AG04450 (cell line): ENCODE measurements around the gene SOX1. TPM values are rescaled to one million over a fixed set of nuclear protein-coding genes. Genes with fewer than 3 reads are reported as not detected.

ENCODE experiments used
- CTCF ChIA-PET: fragments of 300-600, 350-600 bp; formaldehyde crosslinking; extraction: SDS; loops from one replicate; lab custom pipeline; 2022; ENCODE audit warnings: antibody characterized with exemption, inconsistent platforms; lab: Charles Lee
- POLR2A ChIA-PET: fragments of 350-600 bp; formaldehyde crosslinking; extraction: SDS; loops from one replicate; lab custom pipeline; 2021; ENCODE audit warnings: antibody characterized with exemption, inconsistent platforms; lab: Yijun Ruan, JAX
- DNase-seq: peaks from one replicate; pipeline ENCODE4 v3.0.0-alpha.2; 2011; ENCODE audit warnings: low read depth, low spot score
- H3K27ac ChIP-seq: one replicate; pipeline ENCODE4 v1.5.1; 2012; ENCODE audit warnings: low read depth, low read length, control low read depth
- H3K27me3 ChIP-seq: one replicate; pipeline ENCODE4 v1.6.0; 2012; ENCODE audit warnings: low read length; ENCODE audit not compliant: control insufficient read depth, insufficient read depth
- H3K4me3 ChIP-seq: 2 replicates; pipeline ENCODE4 v1.5.1; 2011; ENCODE audit warnings: mild to moderate bottlenecking, low read depth, low read length, control low read depth
- H3K9me3 ChIP-seq: 2 replicates; pipeline ENCODE4 v1.5.1; 2012; ENCODE audit warnings: low read length; ENCODE audit not compliant: control insufficient read depth, insufficient read depth
- CTCF ChIP-seq: IDR thresholded peaks from 2 replicates; pipeline ENCODE4 v1.5.1; 2011; ENCODE audit warnings: low read depth, low read length, control low read depth, inconsistent platforms
- polyA plus RNA-seq: library from polyadenylated mRNA; depleted of rRNA; stranded (reverse); fragments of >200 nt; gene quantifications from 2 replicates; pipeline ENCODE4 v1.2.3, GENCODE V29; 2011

SOX1 gene
- polyA plus RNA-seq, 1 experiment = not detected

DNA sequence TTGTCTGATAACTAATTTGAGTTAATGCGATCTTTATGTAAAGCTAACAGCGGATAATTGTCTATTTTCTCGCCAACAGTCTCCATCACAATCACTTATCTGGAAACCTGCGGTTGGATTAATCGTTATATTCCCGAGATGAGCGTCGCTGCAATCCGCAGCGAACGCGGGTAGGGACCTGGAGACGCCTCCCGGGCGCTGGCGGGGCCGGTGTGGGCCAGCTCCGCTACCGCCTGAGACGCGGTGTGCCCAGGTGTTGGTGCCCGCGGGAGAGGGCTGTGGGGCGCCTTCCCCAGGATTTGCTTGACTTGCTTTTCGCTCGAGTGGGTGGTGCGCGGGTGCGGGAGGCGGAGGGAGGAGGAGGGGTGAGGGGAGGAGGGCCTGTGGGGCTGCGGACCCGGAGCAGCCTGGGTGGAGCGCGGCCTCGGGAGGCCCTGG is 38.3 kb downstream of the SOX1 start:
- TF ChIP-seq CTCF = no peak
- Histone ChIP-seq H3K27me3 (peaks cover 4% of the 10 kb centered on the region), H3K9me3 (peaks cover 30% of the 10 kb centered on the region), H3K27ac (no peak overlapping the region), H3K4me3 (no peak overlapping the region)
- no peak for DNase-seq
- CTCF ChIA-PET = no interaction called here
- POLR2A ChIA-PET = no interaction called here

GRCh38 chr13:112105892-112106291 is 38.9 kb downstream of the SOX1 start:
- ChIA-PET CTCF (no interaction called here), POLR2A (no interaction called here)
- Histone ChIP-seq H3K9me3 (peaks cover 30% of the 10 kb centered on the region), H3K27ac (no peak overlapping the region), H3K27me3 (peaks cover 4% of the 10 kb centered on the region), H3K4me3 (no peak overlapping the region)
- DNase-seq = no peak
- TF ChIP-seq CTCF = no peak

DNA sequence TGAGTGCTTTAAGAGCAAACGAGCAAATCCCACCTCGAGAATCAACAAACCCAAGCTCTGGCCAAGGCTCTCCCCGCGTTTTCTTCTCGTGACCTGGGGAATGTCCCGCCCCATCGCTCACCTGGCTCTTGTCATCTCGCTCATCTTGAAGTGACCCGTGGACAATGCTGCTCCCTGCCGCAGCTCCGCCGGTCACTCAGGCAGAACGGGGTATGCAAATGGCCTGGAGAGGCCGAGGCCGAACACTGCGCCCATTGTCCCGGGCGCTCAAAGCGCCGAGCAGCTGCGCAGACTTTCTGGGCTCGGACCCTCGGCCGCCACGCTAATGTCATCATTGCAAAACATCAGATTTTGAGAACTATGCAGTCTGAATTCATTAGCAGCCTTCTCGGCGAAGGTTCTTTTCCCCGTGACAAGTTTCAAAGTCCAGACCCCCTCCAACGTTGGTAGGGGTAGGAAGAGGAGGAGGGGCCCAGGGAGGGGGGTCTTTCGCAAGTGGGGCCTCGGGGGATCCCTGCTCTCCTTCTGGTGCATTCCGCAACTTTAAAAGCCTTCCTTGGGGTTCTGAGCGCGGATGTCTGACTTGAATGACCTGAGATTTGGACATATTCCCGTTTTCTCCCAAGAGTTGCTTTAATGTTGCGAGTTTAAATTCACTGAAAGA is 39.7 kb downstream of the SOX1 start:
- no peak for TF ChIP-seq CTCF
- Histone ChIP-seq H3K4me3 (no peak overlapping the region), H3K9me3 (peaks cover 30% of the 10 kb centered on the region), H3K27ac (no peak overlapping the region), H3K27me3 (peaks cover 4% of the 10 kb centered on the region)
- ChIA-PET CTCF (no interaction called here), POLR2A (no interaction called here)
- no peak for DNase-seq

GRCh38 chr13:112107289-112107688 is 40.3 kb downstream of the SOX1 start:
- Histone ChIP-seq H3K9me3 (peaks cover 30% of the 10 kb centered on the region), H3K4me3 (no peak overlapping the region), H3K27me3 (peaks cover 4% of the 10 kb centered on the region), H3K27ac (no peak overlapping the region)
- CTCF ChIA-PET = no interaction called here
- no peak for TF ChIP-seq CTCF
- no peak for DNase-seq
- POLR2A ChIA-PET = no interaction called here

GRCh38 chr13:112110479-112110878 is 43.5 kb downstream of the SOX1 start:
- Histone ChIP-seq H3K27me3 (no peaks in the 10 kb centered on the region), H3K4me3 (no peak overlapping the region), H3K9me3 (peaks cover 36% of the 10 kb centered on the region), H3K27ac (no peak overlapping the region)
- DNase-seq = no peak
- CTCF ChIA-PET = no interaction called here
- TF ChIP-seq CTCF = no peak
- POLR2A ChIA-PET = no interaction called here
